ENCODE results near the gene SCN4A. TPM values are rescaled to one million over a fixed set of nuclear protein-coding genes. Genes with fewer than 3 reads are reported as not detected.

The SCN4A gene
- total and polyA plus RNA-seq, 7 donors, result 3.8 to 137 (median 45.9) TPM

DNA sequence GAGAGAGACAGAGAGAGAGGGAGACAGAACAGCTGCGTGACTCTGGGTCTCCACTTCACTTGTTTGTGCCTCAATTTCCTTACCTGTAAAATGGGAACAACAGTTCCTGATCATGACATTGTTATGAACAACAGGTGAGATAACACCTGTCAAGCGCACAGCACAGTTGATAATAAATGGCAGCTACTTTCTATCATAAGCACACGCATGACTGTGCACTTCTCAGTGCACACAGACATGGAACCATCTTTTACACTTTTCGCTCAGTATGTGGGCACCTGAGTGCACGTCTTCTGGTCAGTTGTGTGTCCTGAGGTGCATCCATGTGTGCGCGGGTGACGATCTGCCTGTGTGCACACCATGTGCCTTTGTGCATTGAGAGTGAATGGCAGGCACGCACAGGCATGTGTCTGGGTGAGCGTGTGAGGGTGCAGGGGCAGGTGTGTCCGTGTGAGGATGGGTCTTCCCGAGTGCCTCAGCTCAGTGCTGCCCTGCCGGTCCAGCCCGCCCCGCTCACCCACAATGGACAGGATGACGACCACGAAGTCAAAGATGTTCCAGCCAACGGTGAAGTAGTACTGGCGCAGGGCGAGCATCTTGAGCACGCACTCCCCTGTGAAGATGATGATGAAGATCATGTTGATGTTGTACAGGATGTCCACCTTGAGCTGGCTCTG is 30.3 kb downstream of the SCN4A start:
- ATAC-seq (no peak), DNase-seq (no peak)
- Histone ChIP-seq H3K4me3 (no peak overlapping the region), H3K36me3 (ENCODE audit: insufficient read depth in 1 of 2, low read depth in 1 of 2) (peaks cover 0 to 77% of the 10 kb centered on the region in 2 donors), H3K27ac (no peak overlapping the region), H3K27me3 (ENCODE audit: insufficient read depth in 3 of 3, low read length in 2 of 3) (no peaks in the 10 kb centered on the region), H3K4me1 (peaks cover 11% of the 10 kb centered on the region), H3K9me3 (no peaks in the 10 kb centered on the region)
- WGBS, 3 donors, result 91 to 95% (median 93%) methylated on average over 21 of the region's 21 CpGs
- intact Hi-C loops (cut with DNase I), result no loop called here
- TF ChIP-seq, protein P1, sequence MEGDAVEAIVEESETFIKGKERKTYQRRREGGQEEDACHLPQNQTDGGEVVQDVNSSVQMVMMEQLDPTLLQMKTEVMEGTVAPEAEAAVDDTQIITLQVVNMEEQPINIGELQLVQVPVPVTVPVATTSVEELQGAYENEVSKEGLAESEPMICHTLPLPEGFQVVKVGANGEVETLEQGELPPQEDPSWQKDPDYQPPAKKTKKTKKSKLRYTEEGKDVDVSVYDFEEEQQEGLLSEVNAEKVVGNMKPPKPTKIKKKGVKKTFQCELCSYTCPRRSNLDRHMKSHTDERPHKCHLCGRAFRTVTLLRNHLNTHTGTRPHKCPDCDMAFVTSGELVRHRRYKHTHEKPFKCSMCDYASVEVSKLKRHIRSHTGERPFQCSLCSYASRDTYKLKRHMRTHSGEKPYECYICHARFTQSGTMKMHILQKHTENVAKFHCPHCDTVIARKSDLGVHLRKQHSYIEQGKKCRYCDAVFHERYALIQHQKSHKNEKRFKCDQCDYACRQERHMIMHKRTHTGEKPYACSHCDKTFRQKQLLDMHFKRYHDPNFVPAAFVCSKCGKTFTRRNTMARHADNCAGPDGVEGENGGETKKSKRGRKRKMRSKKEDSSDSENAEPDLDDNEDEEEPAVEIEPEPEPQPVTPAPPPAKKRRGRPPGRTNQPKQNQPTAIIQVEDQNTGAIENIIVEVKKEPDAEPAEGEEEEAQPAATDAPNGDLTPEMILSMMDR (IDR thresholded peaks at IDR 0.05), result no peak

DNA sequence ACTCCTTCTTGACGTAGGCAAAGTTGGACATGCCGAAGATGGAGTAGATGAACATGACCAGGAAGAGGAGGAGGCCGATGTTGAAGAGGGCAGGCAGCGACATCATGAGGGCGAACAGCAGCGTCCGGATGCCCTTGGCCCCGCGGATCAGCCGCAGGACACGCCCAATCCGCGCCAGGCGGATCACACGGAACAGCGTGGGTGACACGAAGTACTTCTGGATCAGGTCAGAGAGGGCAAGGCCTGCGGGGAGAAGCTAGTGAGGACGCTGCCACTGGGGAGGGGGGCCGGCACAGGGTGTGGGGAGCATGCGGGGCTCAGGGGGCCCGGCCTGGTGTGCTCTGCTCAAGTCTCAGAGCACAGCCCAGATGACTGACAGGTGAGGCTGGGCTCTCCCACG is 31.0 kb downstream of the SCN4A start:
- ATAC-seq, result no peak
- no peak for DNase-seq

DNA sequence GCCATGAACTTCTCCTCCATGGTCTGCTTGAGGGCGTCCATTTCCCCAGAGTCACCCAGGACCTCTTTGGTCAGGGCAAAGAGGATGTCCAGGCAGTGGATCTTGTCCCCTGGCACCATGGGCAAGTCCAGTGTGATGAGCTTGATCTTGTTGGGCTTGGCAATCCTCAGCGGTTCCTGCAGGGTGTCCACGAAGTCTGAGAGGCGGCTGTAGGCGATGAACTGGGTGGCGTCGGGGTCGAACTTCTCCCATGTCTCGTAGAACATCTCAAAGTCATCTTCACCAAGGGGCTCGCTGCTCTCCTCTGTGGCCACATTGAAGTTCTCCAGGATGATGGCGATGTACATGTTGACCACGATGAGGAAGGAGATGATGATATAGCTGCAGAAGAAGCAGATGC is 31.6 kb downstream of the SCN4A start:
- H3K4me1 ChIP-seq, result peaks cover 11% of the 10 kb centered on the region
- intact Hi-C loops (cut with DNase I), result no loop called here
- no peak overlapping the region for H3K27ac ChIP-seq
- ATAC-seq (no peak), DNase-seq (no peak)
- WGBS, 3 donors, result 91 to 98% (median 97%) methylated on average over 12 of the region's 12 CpGs
- TF ChIP-seq, protein P1 (IDR thresholded peaks at IDR 0.05), result no peak
- H3K9me3 ChIP-seq, result no peaks in the 10 kb centered on the region
- no peaks in the 10 kb centered on the region for H3K27me3 ChIP-seq (ENCODE audit: insufficient read depth in 3 of 3, low read length in 2 of 3)
- peaks cover 0 to 71% of the 10 kb centered on the region in 2 donors for H3K36me3 ChIP-seq (ENCODE audit: insufficient read depth in 1 of 2, low read depth in 1 of 2)
- H3K4me3 ChIP-seq, result no peak overlapping the region

More for the DNA sequence above, 31.0 kb downstream of the SCN4A start:
- TF ChIP-seq, protein P1 (IDR thresholded peaks at IDR 0.05), result no peak
- intact Hi-C loops (cut with DNase I), result no loop called here
- WGBS, 3 donors, result 78 to 89% (median 81%) methylated on average over 23 of the region's 23 CpGs
- H3K27ac ChIP-seq, result no peak overlapping the region
- H3K36me3 ChIP-seq (ENCODE audit: insufficient read depth in 1 of 2, low read depth in 1 of 2), result peaks cover 0 to 71% of the 10 kb centered on the region in 2 donors
- H3K27me3 ChIP-seq (ENCODE audit: insufficient read depth in 3 of 3, low read length in 2 of 3), result no peaks in the 10 kb centered on the region
- no peaks in the 10 kb centered on the region for H3K9me3 ChIP-seq
- no peak overlapping the region for H3K4me3 ChIP-seq
- H3K4me1 ChIP-seq, result peaks cover 11% of the 10 kb centered on the region

DNA sequence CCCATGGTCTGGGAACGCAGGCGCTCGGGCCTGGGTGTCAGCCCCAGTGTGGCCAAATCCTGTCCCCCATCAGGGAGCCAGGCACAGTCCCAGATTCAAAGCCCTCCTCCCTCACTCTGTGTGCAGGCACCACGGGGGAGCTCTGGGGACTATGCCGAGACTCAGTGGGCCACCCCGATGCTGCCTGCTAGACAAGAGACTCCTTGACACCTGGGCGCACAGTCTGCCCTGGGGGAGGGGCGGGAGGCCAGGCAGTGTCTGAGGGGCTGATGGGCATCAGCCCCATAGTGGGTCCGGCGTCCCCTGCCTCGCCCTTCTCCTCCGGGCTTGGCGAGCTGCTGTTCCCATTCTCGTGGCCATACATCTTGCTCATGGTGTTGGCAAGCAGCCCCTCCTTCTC is 32.1 kb downstream of the SCN4A start:
- 89 to 98% (median 91%) methylated on average over 13 to 14 of the region's 14 CpGs for WGBS, 3 donors
- no peak for ATAC-seq
- Histone ChIP-seq H3K4me3 (no peak overlapping the region), H3K27ac (no peak overlapping the region), H3K27me3 (ENCODE audit: insufficient read depth in 3 of 3, low read length in 2 of 3) (no peaks in the 10 kb centered on the region), H3K9me3 (no peaks in the 10 kb centered on the region), H3K36me3 (ENCODE audit: insufficient read depth in 1 of 2, low read depth in 1 of 2) (peaks cover 0 to 66% of the 10 kb centered on the region in 2 donors), H3K4me1 (peaks cover 11% of the 10 kb centered on the region)
- intact Hi-C loops (cut with DNase I), result no loop called here
- DNase-seq, result no peak
- TF ChIP-seq, protein P1 (IDR thresholded peaks at IDR 0.05), result no peak

DNA sequence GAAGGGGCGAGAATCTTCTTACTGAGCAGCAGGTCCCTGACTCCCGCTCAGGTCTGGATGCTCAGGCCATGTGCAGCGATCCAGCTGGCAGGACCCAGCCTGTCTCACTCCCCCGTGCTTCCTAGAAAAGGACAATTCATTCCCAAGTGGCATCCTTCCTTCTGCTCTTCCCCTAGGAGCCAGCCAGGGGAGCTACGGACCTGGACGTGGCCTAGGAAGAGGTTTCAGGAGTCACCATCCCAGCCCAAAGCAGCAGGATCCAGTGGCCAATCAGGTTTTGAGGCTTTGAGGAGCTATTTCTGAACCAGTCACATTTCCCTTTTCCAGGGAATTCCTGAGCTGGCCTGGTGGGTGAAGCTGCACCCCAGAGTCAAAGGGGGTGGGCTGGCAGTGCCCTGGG is 32.8 kb downstream of the SCN4A start:
- no peaks in the 10 kb centered on the region for H3K9me3 ChIP-seq
- intact Hi-C loops (cut with DNase I), result no loop called here
- H3K4me1 ChIP-seq, result peaks cover 4% of the 10 kb centered on the region
- H3K4me3 ChIP-seq, result no peak overlapping the region
- TF ChIP-seq, protein P1 (IDR thresholded peaks at IDR 0.05), result no peak
- DNase-seq (peak in 1 of 2 donors; percentile 26), ATAC-seq (no peak)
- 36 to 62% (median 57%) methylated on average over 6 of the region's 6 CpGs for WGBS, 3 donors
- H3K27ac ChIP-seq, result no peak overlapping the region
- no peaks in the 10 kb centered on the region for H3K27me3 ChIP-seq (ENCODE audit: insufficient read depth in 3 of 3, low read length in 2 of 3)
- peaks cover 0 to 59% of the 10 kb centered on the region in 2 donors for H3K36me3 ChIP-seq (ENCODE audit: insufficient read depth in 1 of 2, low read depth in 1 of 2)

Measured in psoas muscle (tissue), 8 donors.